AG09319 (cell line): ENCODE measurements around the gene LRBA.
"Not testable (repeated sequence)": the region's sequence is repeated elsewhere in the genome, so short reads cannot be mapped to it uniquely, and the experiment has no call there.

ENCODE experiments used
- DNase-seq: peaks from one replicate; pipeline ENCODE4 v3.0.0-alpha.2; 2010; ENCODE audit warnings: low read depth; ENCODE audit errors: extremely low read depth
- CTCF ChIP-seq: IDR thresholded peaks from 2 replicates; pipeline ENCODE4 v1.5.1; 2011; ENCODE audit warnings: low read depth, mild to moderate bottlenecking, inconsistent platforms, low read length, moderate library complexity

The LRBA gene

DNA sequence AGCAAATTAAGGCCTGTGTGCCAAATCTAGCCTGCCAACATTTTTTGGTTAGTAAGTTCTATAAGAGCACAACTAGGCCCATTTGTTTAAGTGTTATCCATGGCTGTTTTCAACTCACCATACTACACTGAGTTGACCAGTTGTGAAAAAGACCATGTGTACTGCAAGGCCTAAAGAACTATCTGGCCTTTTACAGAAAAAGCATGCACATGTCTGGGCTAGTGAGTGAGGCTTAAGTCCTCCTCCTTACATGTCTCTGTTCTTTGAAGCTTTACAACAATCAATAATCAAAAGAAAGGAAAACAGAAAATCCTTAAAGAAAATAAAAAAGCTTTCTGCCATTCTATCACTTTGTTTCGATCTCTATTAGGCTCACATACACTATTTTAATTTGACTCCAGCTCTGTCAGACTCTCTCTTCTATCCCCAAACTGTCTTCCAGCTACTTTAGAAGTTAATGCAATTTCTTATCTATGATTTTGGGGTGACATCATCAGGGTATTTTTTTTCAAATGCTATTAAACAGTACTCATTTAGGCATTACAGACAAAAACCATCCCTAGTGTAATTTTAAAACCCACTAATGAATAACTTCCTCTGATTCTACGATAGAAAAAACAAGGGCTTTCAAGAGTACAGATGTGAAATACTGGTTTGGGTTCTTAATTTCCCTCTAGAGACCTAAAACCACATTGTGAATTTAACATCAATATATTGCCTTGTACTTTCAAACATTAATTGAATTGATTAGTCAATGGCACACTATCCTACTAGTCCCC, 271.3 kb downstream of the LRBA start:
- no peak for DNase-seq
- no peak for TF ChIP-seq CTCF

GRCh38 chr4:150742930-150743329, 272.2 kb downstream of the LRBA start:
- not testable (repeated sequence) for DNase-seq

GRCh38 chr4:150739591-150739990, 275.5 kb downstream of the LRBA start:
- no peak for TF ChIP-seq CTCF
- no peak for DNase-seq

GRCh38 chr4:150725957-150726523, 289.0 kb downstream of the LRBA start:
- DNase-seq = no peak
- no peak for TF ChIP-seq CTCF

- DNase-seq = no peak
- no peak for TF ChIP-seq CTCF
These were observed 291.2 kb downstream of the LRBA start for GRCh38 chr4:150723727-150724411.

- TF ChIP-seq CTCF = no peak
- no peak for DNase-seq
These were observed 292.1 kb downstream of the LRBA start for GRCh38 chr4:150722908-150723362.

- TF ChIP-seq CTCF = no peak
- DNase-seq = no peak
These were observed 294.0 kb downstream of the LRBA start for GRCh38 chr4:150720973-150721518.
